Adrenal gland (tissue), 12 donors: ENCODE measurements around the gene SLC4A3. TPM values are rescaled to one million over a fixed set of nuclear protein-coding genes. Genes with fewer than 3 reads are reported as not detected.

Experiments used
- DNase-seq, 7 donors: peaks; one replicate each; pipeline ENCODE4 v3.0.0-alpha.2; 2019 to 2020
- H3K27ac ChIP-seq, 5 donors: fragments of 200-600 bp; sonication (generic) in 4 of 5; 1 replicate in 3 of 5; 2 replicates in 2 of 5; pipeline versions ENCODE4 v1.5.1 to v1.8.0; 2016 to 2020; ENCODE audit warnings: mild to moderate bottlenecking in 1 of 5
- H3K27me3 ChIP-seq: fragments of 200-600 bp; 2 replicates; pipeline ENCODE4 v1.8.0; 2021
- H3K36me3 ChIP-seq, 2 donors: fragments of 200-600 bp; replicated peaks in 1 of 2; 1 replicate in 1 of 2; 2 replicates in 1 of 2; pipeline versions ENCODE4 v1.5.1 to v1.8.0; 2018 to 2022
- H3K4me1 ChIP-seq, 2 donors: fragments of 200-600 bp; replicated peaks in 1 of 2; 1 replicate in 1 of 2; 2 replicates in 1 of 2; pipeline versions ENCODE4 v1.5.1 to v1.8.0; 2018 to 2021
- H3K4me3 ChIP-seq, 4 donors: fragments of 200-600 bp; sonication (generic) in 3 of 4; one replicate each; pipeline ENCODE4 v1.5.1; 2016 to 2018
- H3K9me3 ChIP-seq, 3 donors: fragments of 200-600 bp; sonication (generic) in 1 of 3; replicated peaks in 1 of 3; 1 replicate in 2 of 3; 2 replicates in 1 of 3; pipeline versions ENCODE4 v1.5.1 to v1.8.0; 2016 to 2021
- CTCF ChIP-seq, 6 experiments: fragments of 450-650 bp in 4 of 6; fragments of 200-600 bp in 2 of 6; sonication (generic) in 1 of 6; IDR thresholded peaks; 1 replicate in 5 of 6; 2 replicates in 1 of 6; pipeline versions ENCODE4 v1.5.1 to v1.8.0; 2016 to 2021; ENCODE audit warnings: antibody characterized with exemption in 6 of 6, mild to moderate bottlenecking in 2 of 6, moderate library complexity in 1 of 6
- POLR2A ChIP-seq, 2 donors: fragments of 450-650 bp; IDR thresholded peaks; one replicate each; pipeline ENCODE4 v1.6.1; 2017; ENCODE audit warnings: antibody characterized with exemption in 2 of 2, mild to moderate bottlenecking in 2 of 2, moderate library complexity in 1 of 2
- WGBS, 4 donors: extraction: QIAGEN DNeasy Blood & Tissue Kit in 2 of 4; methylation state at CpG; one replicate each; pipeline versions ENCODE4 v1.1.5 to v1.1.7; 2013 to 2017; 5-methylcytosine and 5-hydroxymethylcytosine counted together
- intact Hi-C, 2 donors: fragments of 100-400 bp; cut with DNase I; formaldehyde crosslinking; loops; one replicate each; pipeline versions ENCODE4 v1.14.1 to v1.15.0; 2022 to 2023
- polyA plus RNA-seq, 3 donors: library from polyadenylated mRNA; stranded (reverse); fragments of 200-250 nt in 2 of 3; fragments of 350-450 nt in 1 of 3; fragmentation: Illumina TruSeq in 1 of 3; extraction: RNeasy Lipid Tissue Mini Kit (QIAGEN cat#74804) in 1 of 3; gene quantifications; one replicate each; pipeline ENCODE4 v1.2.3, GENCODE V29; 2013 to 2014
- total RNA-seq, 9 donors: library from RNA; depleted of rRNA in 4 of 9; stranded (reverse); fragments of >200 nt in 4 of 9; fragments of 120-200 nt in 1 of 9; fragmentation: NEBNext Ultra II Directional in 1 of 9; extraction: Animal tissue kit (Norgen Biotek cat#: 25700) in 1 of 9; gene quantifications; one replicate each; pipeline versions ENCODE4 v1.1.0 to v1.2.4, GENCODE V29; 2013 to 2023
- donor health status: healthy with polysubstance abuse.
- donor health status: Bipolar disorder and iron deficiency.
- donor health status: DM: yes; HTN: yes; CAD: no.
- donor health status: DM: no; HTN: no; CAD: no.
- donor health status: DM: no; HTN: no; CAD: no.
- donor health status: DM: yes; HTN: yes; CAD: no.

SLC4A3 gene
- total and polyA plus RNA-seq, 12 donors = 3.9 to 40.5 (median 15.0) TPM

- H3K27me3 ChIP-seq = peaks cover 7% of the 10 kb centered on the region
- no peaks in the 10 kb centered on the region for H3K36me3 ChIP-seq
- WGBS, 4 donors = 60 to 71% (median 68%) methylated on average over 5 of the region's 5 CpGs
- intact Hi-C loops = no loop called here
- H3K4me3 ChIP-seq = no peak overlapping the region
- TF ChIP-seq CTCF (IDR thresholded peaks at IDR 0.05) (no peak), POLR2A (IDR thresholded peaks at IDR 0.05) (no peak)
- no peaks in the 10 kb centered on the region for H3K4me1 ChIP-seq
- H3K27ac ChIP-seq = no peak overlapping the region
- no peaks in the 10 kb centered on the region for H3K9me3 ChIP-seq
- DNase-seq = no peak
Observed at GRCh38 chr2:219671279-219671678, 43.8 kb downstream of the SLC4A3 start.

GRCh38 chr2:219672406-219672805, 45.0 kb downstream of the SLC4A3 start:
- intact Hi-C loops = no loop called here
- no peak overlapping the region for H3K27ac ChIP-seq
- no peaks in the 10 kb centered on the region for H3K36me3 ChIP-seq
- 55 to 90% (median 82%) methylated on average over 2 to 3 of the region's 3 CpGs for WGBS, 4 donors
- no peaks in the 10 kb centered on the region for H3K4me1 ChIP-seq
- no peak overlapping the region for H3K4me3 ChIP-seq
- DNase-seq = no peak
- H3K9me3 ChIP-seq = no peaks in the 10 kb centered on the region
- peaks cover 7% of the 10 kb centered on the region for H3K27me3 ChIP-seq
- TF ChIP-seq CTCF (IDR thresholded peaks at IDR 0.05) = no peak
- TF ChIP-seq POLR2A (IDR thresholded peaks at IDR 0.05) = no peak

GRCh38 chr2:219675221-219675620, 47.8 kb downstream of the SLC4A3 start:
- peaks cover 9% of the 10 kb centered on the region for H3K27me3 ChIP-seq
- intact Hi-C loops = no loop called here
- 72 to 78% (median 73%) methylated on average over 4 of the region's 4 CpGs for WGBS, 4 donors

GRCh38 chr2:219676586-219676985, 49.2 kb downstream of the SLC4A3 start:
- H3K4me1 ChIP-seq = no peaks in the 10 kb centered on the region
- WGBS, 4 donors = 88 to 92% (median 89%) methylated on average over 1 of the region's 1 CpG
- H3K27ac ChIP-seq = no peak overlapping the region
- no peaks in the 10 kb centered on the region for H3K36me3 ChIP-seq
- peaks cover 9% of the 10 kb centered on the region for H3K27me3 ChIP-seq
- intact Hi-C loops = no loop called here
- no peak for DNase-seq
- H3K4me3 ChIP-seq = no peak overlapping the region
- no peaks in the 10 kb centered on the region for H3K9me3 ChIP-seq
- TF ChIP-seq POLR2A (IDR thresholded peaks at IDR 0.05) (no peak), CTCF (IDR thresholded peaks at IDR 0.05) (no peak)

More at GRCh38 chr2:219675221-219675620, 47.8 kb downstream of the SLC4A3 start:
- Histone ChIP-seq H3K4me1 (no peaks in the 10 kb centered on the region), H3K27ac (no peak overlapping the region), H3K4me3 (no peak overlapping the region), H3K36me3 (no peaks in the 10 kb centered on the region), H3K9me3 (no peaks in the 10 kb centered on the region)
- DNase-seq = no peak
- TF ChIP-seq CTCF (IDR thresholded peaks at IDR 0.05) = no peak
- no peak for TF ChIP-seq POLR2A (IDR thresholded peaks at IDR 0.05)
